Astrocyte (in vitro differentiated cells and primary cell): ENCODE measurements around the gene IL1RAP. TPM values are rescaled to one million over a fixed set of nuclear protein-coding genes. Genes with fewer than 3 reads are reported as not detected.

Source experiments
- DNase-seq: peaks from one replicate; pipeline ENCODE4 v3.0.0-alpha.2; 2010; ENCODE audit warnings: low read depth
- FAIRE-seq: peaks from 2 replicates; lab custom pipeline; 2011; peaks lifted over from hg19 to GRCh38; lab: Jason Lieb, UNC
- H2AFZ ChIP-seq: 2 replicates; pipeline ENCODE4 v1.6.0; 2012; ENCODE audit warnings: low read depth, low read length, inconsistent platforms
- H3K27ac ChIP-seq: 2 replicates; pipeline ENCODE4 v1.5.1; 2011; ENCODE audit warnings: low read depth, low read length, inconsistent platforms
- H3K27me3 ChIP-seq: 2 replicates; pipeline ENCODE4 v1.6.0; 2011; ENCODE audit warnings: low read length, inconsistent platforms; ENCODE audit not compliant: insufficient read depth
- H3K36me3 ChIP-seq: 2 replicates; pipeline ENCODE4 v1.5.1; 2011; ENCODE audit warnings: low read length, inconsistent platforms; ENCODE audit not compliant: insufficient read depth
- H3K4me1 ChIP-seq: 2 replicates; pipeline ENCODE4 v1.5.1; 2011; ENCODE audit warnings: low read length, inconsistent platforms; ENCODE audit not compliant: insufficient read depth
- H3K4me2 ChIP-seq: 2 replicates; pipeline ENCODE4 v1.6.0; 2012; ENCODE audit warnings: low read length, inconsistent platforms
- H3K4me3 ChIP-seq: 2 replicates; pipeline ENCODE4 v1.5.1; 2011; ENCODE audit warnings: low read depth, mild to moderate bottlenecking, low read length, inconsistent platforms; ENCODE audit not compliant: insufficient read depth
- H3K79me2 ChIP-seq: 2 replicates; pipeline ENCODE4 v1.6.0; 2012; ENCODE audit warnings: mild to moderate bottlenecking, low read length, inconsistent platforms; ENCODE audit not compliant: insufficient read depth
- H3K9ac ChIP-seq: 2 replicates; pipeline ENCODE4 v1.6.0; 2012; ENCODE audit warnings: mild to moderate bottlenecking, low read length, inconsistent platforms
- H3K9me3 ChIP-seq: 2 replicates; pipeline ENCODE4 v1.5.1; 2012; ENCODE audit warnings: low read depth, mild to moderate bottlenecking, low read length, inconsistent platforms; ENCODE audit not compliant: insufficient read depth
- H4K20me1 ChIP-seq: 2 replicates; pipeline ENCODE4 v1.6.0; 2012; ENCODE audit warnings: low read length, inconsistent platforms; ENCODE audit not compliant: insufficient read depth
- H3K27ac Mint-ChIP-seq: one replicate; pipeline ENCODE4 v1.8.0; 2021; ENCODE audit warnings: mild to moderate bottlenecking, mixed read lengths; ENCODE audit not compliant: unreplicated experiment
- H3K27me3 Mint-ChIP-seq: one replicate; pipeline ENCODE4 v1.8.0; 2021; ENCODE audit warnings: low read depth, mixed read lengths; ENCODE audit not compliant: unreplicated experiment
- H3K36me3 Mint-ChIP-seq: one replicate; pipeline ENCODE4 v1.8.0; 2021; ENCODE audit warnings: low read depth, mixed read lengths; ENCODE audit not compliant: unreplicated experiment
- H3K4me1 Mint-ChIP-seq: one replicate; pipeline ENCODE4 v1.8.0; 2021; ENCODE audit warnings: low read depth, mixed read lengths; ENCODE audit not compliant: unreplicated experiment
- H3K4me3 Mint-ChIP-seq: one replicate; pipeline ENCODE4 v1.8.0; 2021; ENCODE audit warnings: mild to moderate bottlenecking, moderate library complexity, mixed read lengths; ENCODE audit not compliant: unreplicated experiment
- H3K9me3 Mint-ChIP-seq: one replicate; pipeline ENCODE4 v1.8.0; 2021; ENCODE audit warnings: mild to moderate bottlenecking, mixed read lengths; ENCODE audit not compliant: unreplicated experiment
- CTCF ChIP-seq: IDR thresholded peaks from 2 replicates; pipeline ENCODE4 v1.5.1; 2011; ENCODE audit warnings: low read depth, mild to moderate bottlenecking, inconsistent platforms, low read length, moderate library complexity; ENCODE audit not compliant: insufficient read depth
- EZH2 ChIP-seq: IDR thresholded peaks from 2 replicates; pipeline ENCODE4 v1.6.1; 2012; ENCODE audit warnings: mild to moderate bottlenecking, low read length, inconsistent platforms; ENCODE audit not compliant: insufficient read depth
- total RNA-seq: library from RNA; stranded (reverse); gene quantifications from 2 replicates; pipeline ENCODE4 v1.2.1, GENCODE V29; 2021

Gene IL1RAP
- total RNA-seq, 1 donor from 2014 or later = 19.4 TPM

GRCh38 chr3:190486908-190487607 lies 26.8 kb upstream of the IL1RAP start:
- Histone ChIP-seq H3K36me3 (no peaks in the 10 kb centered on the region), H2AFZ (no peak overlapping the region), H4K20me1 (no peaks in the 10 kb centered on the region), H3K4me2 (peak overlapping the region; percentile 8), H3K27me3 (no peaks in the 10 kb centered on the region), H3K27ac (no peak overlapping the region), H3K9me3 (no peaks in the 10 kb centered on the region), H3K79me2 (no peaks in the 10 kb centered on the region), H3K4me1 (no peaks in the 10 kb centered on the region), H3K9ac (no peak overlapping the region), H3K4me3 (no peak overlapping the region)
- TF ChIP-seq EZH2 = no peak
- TF ChIP-seq CTCF = no peak
- no peak overlapping the region for H3K4me3 Mint-ChIP-seq
- DNase-seq (no peak), FAIRE-seq (no peak)
- peaks cover 8% of the 10 kb centered on the region for H3K4me1 Mint-ChIP-seq
- H3K27ac Mint-ChIP-seq = no peak overlapping the region
- no peaks in the 10 kb centered on the region for H3K36me3 Mint-ChIP-seq
- no peaks in the 10 kb centered on the region for H3K27me3 Mint-ChIP-seq
- no peaks in the 10 kb centered on the region for H3K9me3 Mint-ChIP-seq

GRCh38 chr3:190491533-190492054 lies 22.3 kb upstream of the IL1RAP start:
- H3K4me3 ChIP-seq = no peak overlapping the region
- no peak for TF ChIP-seq EZH2
- no peak for TF ChIP-seq CTCF
- no peaks in the 10 kb centered on the region for H3K79me2 ChIP-seq
- no peaks in the 10 kb centered on the region for H3K9me3 ChIP-seq
- H4K20me1 ChIP-seq = no peaks in the 10 kb centered on the region
- no peaks in the 10 kb centered on the region for H3K27me3 ChIP-seq
- no peak for FAIRE-seq
- Mint-ChIP-seq H3K9me3 (peaks cover 2% of the 10 kb centered on the region), H3K4me1 (peaks cover 9% of the 10 kb centered on the region), H3K36me3 (no peaks in the 10 kb centered on the region), H3K27ac (no peak overlapping the region), H3K4me3 (no peak overlapping the region), H3K27me3 (no peaks in the 10 kb centered on the region)
- no peak overlapping the region for H3K4me2 ChIP-seq
- H3K9ac ChIP-seq = no peak overlapping the region
- DNase-seq = peak; percentile 48
- H3K27ac ChIP-seq = no peak overlapping the region
- no peaks in the 10 kb centered on the region for H3K36me3 ChIP-seq
- no peak overlapping the region for H2AFZ ChIP-seq
- no peaks in the 10 kb centered on the region for H3K4me1 ChIP-seq

- Histone ChIP-seq H3K4me3 (no peak overlapping the region), H3K9me3 (no peaks in the 10 kb centered on the region), H3K27ac (no peak overlapping the region), H3K9ac (no peak overlapping the region), H3K36me3 (no peaks in the 10 kb centered on the region), H4K20me1 (no peaks in the 10 kb centered on the region), H3K4me2 (no peak overlapping the region), H2AFZ (no peak overlapping the region), H3K79me2 (no peaks in the 10 kb centered on the region), H3K4me1 (no peaks in the 10 kb centered on the region), H3K27me3 (no peaks in the 10 kb centered on the region)
- peaks cover 2% of the 10 kb centered on the region for H3K9me3 Mint-ChIP-seq
- no peak overlapping the region for H3K27ac Mint-ChIP-seq
- H3K36me3 Mint-ChIP-seq = no peaks in the 10 kb centered on the region
- peaks cover 9% of the 10 kb centered on the region for H3K4me1 Mint-ChIP-seq
- no peak overlapping the region for H3K4me3 Mint-ChIP-seq
- no peak for TF ChIP-seq EZH2
- no peak for TF ChIP-seq CTCF
- FAIRE-seq (no peak), DNase-seq (no peak)
- no peaks in the 10 kb centered on the region for H3K27me3 Mint-ChIP-seq
Observed at GRCh38 chr3:190492129-190492528, 21.8 kb upstream of the IL1RAP start.
